ENCODE measurements around the gene TMC3.

GRCh38 chr15:81281766-81282605 is 92.0 kb downstream of the TMC3 start:
- TF ChIP-seq EZH2 (IDR thresholded peaks at IDR 0.05) = no peak
- TF ChIP-seq POLR2AphosphoS5 (IDR thresholded peaks at IDR 0.05; ENCODE audit: borderline replicate concordance, low read depth, low read length) = no peak
- TF ChIP-seq FOXP2 (optimal IDR thresholded peaks at IDR 0.05; ENCODE audit: control extremely low read depth, extremely low read length, insufficient read depth) = no peak

Measured in SK-N-MC (cell line).